Superior temporal gyrus (tissue), 1 donor: ENCODE measurements around the gene TUBB4B.

ENCODE experiments used
- DNase-seq: peaks from one replicate; pipeline ENCODE4 v3.0.0-alpha.2; 2016; ENCODE audit errors: extremely low spot score

The TUBB4B gene

DNA sequence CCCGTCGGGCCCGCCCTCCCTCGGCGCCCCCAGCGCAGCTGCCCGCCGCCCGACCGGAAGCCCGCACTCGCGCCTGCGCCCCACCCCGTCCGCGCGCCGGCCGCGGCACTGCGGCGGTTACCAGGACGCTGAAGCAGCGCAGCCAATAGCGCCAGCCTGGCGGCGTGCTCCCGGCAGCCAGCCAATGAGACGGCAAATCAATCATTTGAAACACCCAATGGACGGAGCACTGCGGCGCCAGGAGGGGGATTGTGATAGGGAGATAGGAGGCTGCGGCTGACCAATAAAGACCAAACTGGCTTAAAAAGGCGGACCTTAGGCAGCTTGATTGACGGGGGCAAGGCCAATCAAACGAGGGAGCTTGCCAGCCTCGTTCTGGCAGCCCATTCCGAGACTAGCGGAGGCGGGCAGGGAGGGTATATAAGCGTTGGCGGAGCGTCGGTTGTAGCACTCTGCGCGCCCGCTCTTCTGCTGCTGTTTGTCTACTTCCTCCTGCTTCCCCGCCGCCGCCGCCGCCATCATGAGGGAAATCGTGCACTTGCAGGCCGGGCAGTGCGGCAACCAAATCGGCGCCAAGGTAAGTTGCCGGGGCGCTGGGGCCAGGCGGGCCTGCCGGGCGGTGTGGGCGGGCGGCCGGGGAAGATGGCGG lies at the start of gene TUBB4B:
Gene TUBB4B (plus strand): TSS at position 447 of the 649 bp plus-strand sequence. CDS start 74 bp downstream, at position 521.
- DNase-seq = peak; percentile 100

- DNase-seq = peak; percentile 79
Measured at GRCh38 chr9:137191691-137192447, 49.2 kb upstream of the TUBB4B start.

DNA sequence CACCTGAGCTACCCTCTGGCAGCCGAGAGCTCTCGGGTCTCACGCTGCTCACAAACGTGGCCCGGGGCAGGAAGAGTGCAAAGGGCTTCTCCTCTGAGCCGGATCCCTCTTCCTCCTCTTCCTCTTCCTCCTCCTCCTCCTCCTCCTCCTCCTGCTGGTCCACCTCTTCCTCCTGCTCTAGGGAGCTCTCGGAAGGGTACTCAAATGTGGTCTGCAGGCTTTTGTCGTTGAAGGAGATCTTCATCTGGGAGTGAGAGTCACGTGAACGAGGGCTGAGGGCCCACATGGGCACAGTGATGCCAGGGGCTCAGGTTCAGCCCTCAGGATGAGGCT lies 48.7 kb upstream of the TUBB4B start:
- DNase-seq = no peak

- no peak for DNase-seq
Measured at GRCh38 chr9:137192859-137193258, 48.2 kb upstream of the TUBB4B start.

- DNase-seq = no peak
Measured at GRCh38 chr9:137193771-137194170, 47.3 kb upstream of the TUBB4B start.

DNA sequence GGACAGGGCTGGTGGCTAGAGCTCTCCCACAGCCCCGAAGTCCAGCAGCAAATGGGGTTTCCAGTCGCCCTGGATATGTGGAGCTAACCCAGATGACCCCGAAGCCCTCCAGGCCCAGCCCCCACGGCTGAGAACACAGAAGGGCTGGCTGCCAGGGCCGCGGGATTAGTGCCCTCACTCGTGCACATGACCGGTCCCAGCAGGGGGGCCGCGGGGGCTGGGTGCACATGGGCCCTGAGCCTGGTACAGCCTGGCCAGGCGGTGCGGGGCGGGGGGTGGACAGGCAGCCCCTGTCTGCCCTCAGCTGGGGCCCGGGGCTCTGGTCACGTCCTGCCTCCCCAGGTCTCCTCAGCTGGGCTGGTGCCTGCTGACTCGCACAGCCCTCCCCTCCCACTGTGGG lies 46.7 kb upstream of the TUBB4B start:
- DNase-seq = peak; percentile 88

GRCh38 chr9:137194909-137195308 lies 46.2 kb upstream of the TUBB4B start:
- no peak for DNase-seq

GRCh38 chr9:137195525-137196220 lies 45.4 kb upstream of the TUBB4B start:
- no peak for DNase-seq

DNA sequence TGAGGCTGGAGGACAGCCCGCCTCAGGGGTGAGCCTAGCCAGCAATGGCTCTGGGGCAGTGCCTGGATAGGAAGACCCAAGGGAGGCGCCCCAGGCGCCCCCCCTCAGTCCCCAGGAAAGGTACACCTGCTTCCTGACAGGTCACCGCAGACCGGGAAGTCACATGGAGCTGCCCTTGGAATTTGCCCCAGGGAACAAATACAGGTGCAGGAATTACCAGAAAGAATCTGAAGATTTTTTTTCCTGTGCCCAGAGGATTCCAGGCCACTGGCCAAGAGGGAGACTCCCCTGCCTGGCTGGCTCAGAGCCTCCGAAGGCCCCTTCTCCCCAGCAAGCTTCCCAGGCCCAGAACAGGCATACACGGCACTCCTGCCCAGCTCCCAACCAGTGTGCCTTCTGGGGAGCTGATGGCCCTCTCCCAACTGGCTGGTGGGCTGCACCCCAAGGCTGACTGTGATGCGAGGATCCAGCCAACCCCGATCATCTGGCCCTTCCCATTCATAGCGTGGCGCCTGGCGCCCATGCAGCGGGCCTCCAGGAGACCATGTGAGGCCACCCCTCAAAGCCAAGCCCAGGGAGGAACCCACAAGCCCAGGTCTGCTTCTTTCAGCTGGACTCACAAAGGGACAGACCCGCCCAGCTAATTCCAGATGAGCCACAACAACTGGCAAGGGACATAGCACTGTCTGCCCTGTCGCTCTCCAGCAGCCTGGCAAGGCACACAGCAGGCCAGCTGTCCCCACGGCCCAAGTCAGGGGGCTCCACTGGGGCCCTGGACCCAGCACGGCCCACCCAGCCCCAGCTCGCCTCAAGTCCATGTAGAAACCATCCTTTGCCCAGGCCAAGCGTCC lies 42.8 kb upstream of the TUBB4B start:
- peak; percentile 23 for DNase-seq

DNA sequence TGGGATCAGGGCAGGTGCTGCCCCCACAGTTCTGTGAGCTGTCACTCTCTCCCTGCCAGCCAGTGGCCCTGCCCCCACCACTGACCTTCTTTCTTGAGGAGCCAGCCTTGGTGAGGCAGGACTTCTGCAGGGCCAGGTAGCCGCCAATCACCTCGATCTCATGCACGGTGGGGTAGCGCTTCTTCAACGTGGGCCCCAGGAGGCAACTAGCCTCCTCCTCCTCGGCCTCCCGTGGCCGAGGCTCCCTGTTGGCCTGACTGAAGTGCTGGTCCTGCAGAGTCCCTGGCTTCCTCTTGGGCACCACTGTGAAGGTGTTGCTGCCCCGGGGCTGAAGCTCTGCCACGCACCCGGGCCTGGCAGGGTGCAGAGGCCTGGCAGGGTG lies 42.2 kb upstream of the TUBB4B start:
- no peak for DNase-seq

DNA sequence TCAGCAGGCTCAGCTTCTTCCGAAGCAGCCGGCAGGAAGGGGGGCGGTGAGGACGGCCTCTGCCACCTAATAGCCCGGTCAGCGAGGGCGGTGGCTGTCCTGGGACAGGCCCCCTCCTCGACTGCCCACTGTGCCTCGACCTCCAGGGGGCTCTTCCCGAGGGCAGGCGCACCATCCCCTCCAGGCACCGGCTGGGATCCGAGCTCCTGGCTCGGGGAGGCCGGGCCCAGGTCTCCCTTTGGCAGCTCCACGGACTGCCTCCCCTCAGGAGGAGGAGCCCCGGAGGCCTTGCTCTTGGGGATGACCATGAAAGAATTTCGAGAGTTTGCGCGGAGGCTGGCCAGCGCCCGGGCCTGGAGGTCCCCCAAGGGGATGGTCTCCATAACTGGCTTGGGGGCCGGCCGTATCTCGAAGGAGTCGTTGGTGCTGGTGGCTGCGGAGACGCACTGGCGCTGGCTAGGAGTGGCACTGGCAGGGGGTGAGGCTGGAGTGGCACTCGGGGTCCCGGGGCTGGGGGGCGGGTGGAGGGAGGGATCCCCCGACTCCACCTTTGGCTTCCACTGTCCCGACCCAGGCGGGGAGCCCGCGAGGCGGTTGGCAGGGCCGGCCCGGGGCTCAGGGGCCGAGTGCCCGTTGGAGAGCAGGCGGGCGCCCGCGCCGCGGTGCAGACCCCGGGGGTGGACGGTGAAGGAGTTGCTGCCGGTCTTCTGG lies 41.5 kb upstream of the TUBB4B start:
- DNase-seq = no peak

- DNase-seq = peak; percentile 99
Measured at GRCh38 chr9:137200311-137201204, 40.5 kb upstream of the TUBB4B start, which contains the start of gene TPRN. TPRN (minus strand) TSS chr9:137200741; CDS start chr9:137200711, 30 bp downstream.

DNA sequence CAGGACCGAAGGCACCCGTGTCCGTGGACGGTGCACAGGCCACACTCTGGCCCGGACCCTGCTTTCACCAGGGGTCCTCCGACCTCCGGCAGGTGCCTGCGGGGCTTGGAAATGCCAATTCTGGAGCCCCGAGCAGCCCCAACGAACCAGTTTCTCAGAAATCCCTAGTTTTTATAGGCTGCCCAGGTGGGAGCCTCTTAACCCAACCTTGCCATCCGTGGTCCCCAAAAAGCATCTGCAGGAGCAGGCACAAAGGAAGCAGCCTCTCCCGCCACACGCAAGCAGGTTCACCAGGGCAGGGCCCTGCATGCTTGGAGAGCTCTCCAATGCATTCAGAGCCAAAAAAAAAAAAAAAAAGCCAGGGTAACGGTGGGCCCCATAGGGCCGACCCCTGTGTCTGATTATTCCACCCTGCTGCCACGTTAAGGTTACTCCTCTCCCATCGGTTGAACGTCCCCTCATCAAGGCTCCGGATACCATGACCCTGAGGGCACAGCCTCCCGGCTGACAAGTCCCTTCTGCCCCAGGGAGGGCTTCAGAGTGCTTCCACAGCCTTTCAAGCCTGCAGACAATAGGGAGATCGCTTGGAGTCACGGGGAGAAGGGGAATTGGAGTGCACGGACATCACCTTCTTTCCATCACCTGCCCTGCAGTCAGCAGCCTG lies 39.8 kb upstream of the TUBB4B start:
- DNase-seq = no peak

GRCh38 chr9:137202966-137203365 lies 38.1 kb upstream of the TUBB4B start:
- DNase-seq = no peak

DNA sequence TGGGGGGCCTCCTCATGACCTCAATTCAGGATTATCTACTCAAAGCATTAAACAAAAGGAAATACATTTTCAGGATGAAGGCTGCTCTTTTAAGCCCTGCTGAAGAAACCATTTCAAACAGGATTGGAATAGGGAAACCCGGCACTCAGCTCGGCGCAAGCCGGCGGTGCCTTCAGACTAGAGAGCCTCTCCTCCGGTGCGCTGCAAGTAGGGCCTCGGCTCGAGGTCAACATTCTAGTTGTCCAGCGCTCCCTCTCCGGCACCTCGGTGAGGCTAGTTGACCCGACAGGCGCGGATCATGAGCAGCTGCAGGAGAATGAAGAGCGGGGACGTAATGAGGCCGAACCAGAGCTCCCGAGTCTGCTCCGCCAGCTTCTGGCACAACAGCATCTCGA lies 36.4 kb upstream of the TUBB4B start:
- no peak for DNase-seq

DNA sequence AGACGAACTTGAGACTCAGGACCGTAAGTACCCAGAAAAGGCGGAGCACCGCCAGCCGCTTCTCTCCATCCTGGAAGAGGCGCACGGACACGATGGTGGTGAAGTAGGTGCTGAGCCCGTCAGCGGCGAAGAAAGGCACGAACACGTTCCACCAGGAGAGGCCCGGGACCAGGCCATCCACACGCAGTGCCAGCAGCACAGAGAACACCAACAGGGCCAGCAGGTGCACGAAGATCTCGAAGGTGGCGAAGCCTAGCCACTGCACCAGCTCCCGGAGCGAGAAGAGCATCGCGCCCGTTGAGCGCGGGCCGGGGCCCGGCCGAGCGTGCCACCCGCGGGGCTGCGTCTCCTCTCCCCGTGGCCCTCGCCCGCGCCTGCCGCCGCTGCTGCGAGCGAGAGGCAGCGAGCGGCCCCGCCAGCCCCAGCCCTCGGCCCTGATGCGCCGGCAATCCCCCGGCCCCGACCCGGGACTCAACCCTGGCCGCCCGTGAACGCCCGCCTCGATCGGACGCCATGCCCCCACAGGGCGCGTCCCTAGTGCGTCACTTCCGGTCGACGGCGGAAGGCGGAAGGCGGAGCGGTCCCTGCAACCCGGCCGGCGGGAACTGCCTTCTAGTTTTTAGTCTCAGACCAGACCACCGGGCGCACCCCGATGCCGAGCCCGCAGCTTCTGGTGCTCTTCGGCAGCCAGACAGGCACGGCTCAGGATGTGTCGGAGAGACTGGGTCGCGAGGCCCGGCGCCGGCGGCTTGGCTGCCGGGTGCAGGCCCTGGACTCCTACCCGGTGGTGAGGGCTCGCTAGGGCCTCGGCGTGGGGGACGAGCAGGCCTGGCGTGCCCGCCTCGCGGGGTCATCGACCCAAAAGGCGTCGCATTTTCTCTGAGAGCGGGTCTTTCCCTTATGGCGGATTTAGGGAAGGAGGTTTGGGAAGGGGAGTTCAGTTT lies 35.7 kb upstream of the TUBB4B start, which contains the start of the genes NDOR1 and TMEM203:
Gene NDOR1 (plus strand): TSS at position 575 of the 944 bp plus-strand sequence. CDS start 78 bp downstream, at position 653.
Gene TMEM203 (minus strand): TSS at position 523 of the 944 bp plus-strand sequence. CDS start 234 bp downstream, at position 289.
- peak; percentile 93 for DNase-seq

- DNase-seq = no peak
Measured at GRCh38 chr9:137206602-137207001, 34.5 kb upstream of the TUBB4B start.

- DNase-seq = no peak
Measured at GRCh38 chr9:137211532-137211931, 29.6 kb upstream of the TUBB4B start.
